WTC11 (cell line): ENCODE data around the gene NRG2.

ENCODE experiments used
- ATF1 ChIP-seq: sonication (generic); formaldehyde crosslinking; IDR thresholded peaks from 2 replicates; pipeline ENCODE4 v1.8.1; 2023; ENCODE audit warnings: mild to moderate bottlenecking, moderate library complexity, missing genetic modification reagents
- ETV6 ChIP-seq: sonication (generic); formaldehyde crosslinking; IDR thresholded peaks from 2 replicates; pipeline ENCODE4 v1.8.1; 2022; ENCODE audit warnings: mild to moderate bottlenecking, missing genetic modification reagents
- FOXK1 ChIP-seq: sonication (generic); formaldehyde crosslinking; IDR thresholded peaks from 2 replicates; pipeline ENCODE4 v1.8.0; 2022; ENCODE audit warnings: mild to moderate bottlenecking, moderate library complexity, missing genetic modification reagents
- FOXP1 ChIP-seq: sonication (generic); formaldehyde crosslinking; IDR thresholded peaks from 2 replicates; pipeline ENCODE4 v1.8.0; 2022; ENCODE audit warnings: missing genetic modification reagents, mild to moderate bottlenecking, moderate library complexity, borderline replicate concordance
- MLX ChIP-seq: sonication (generic); formaldehyde crosslinking; IDR thresholded peaks from 2 replicates; pipeline ENCODE4 v1.8.1; 2023; ENCODE audit warnings: mild to moderate bottlenecking, missing genetic modification reagents, moderate library complexity
- TF ChIP-seq, protein P1 (sequence below): fragments of 200-600 bp; IDR thresholded peaks from 2 replicates; pipeline ENCODE4 v1.8.0; 2022; ENCODE audit warnings: antibody characterized with exemption

- TF ChIP-seq, protein P1, sequence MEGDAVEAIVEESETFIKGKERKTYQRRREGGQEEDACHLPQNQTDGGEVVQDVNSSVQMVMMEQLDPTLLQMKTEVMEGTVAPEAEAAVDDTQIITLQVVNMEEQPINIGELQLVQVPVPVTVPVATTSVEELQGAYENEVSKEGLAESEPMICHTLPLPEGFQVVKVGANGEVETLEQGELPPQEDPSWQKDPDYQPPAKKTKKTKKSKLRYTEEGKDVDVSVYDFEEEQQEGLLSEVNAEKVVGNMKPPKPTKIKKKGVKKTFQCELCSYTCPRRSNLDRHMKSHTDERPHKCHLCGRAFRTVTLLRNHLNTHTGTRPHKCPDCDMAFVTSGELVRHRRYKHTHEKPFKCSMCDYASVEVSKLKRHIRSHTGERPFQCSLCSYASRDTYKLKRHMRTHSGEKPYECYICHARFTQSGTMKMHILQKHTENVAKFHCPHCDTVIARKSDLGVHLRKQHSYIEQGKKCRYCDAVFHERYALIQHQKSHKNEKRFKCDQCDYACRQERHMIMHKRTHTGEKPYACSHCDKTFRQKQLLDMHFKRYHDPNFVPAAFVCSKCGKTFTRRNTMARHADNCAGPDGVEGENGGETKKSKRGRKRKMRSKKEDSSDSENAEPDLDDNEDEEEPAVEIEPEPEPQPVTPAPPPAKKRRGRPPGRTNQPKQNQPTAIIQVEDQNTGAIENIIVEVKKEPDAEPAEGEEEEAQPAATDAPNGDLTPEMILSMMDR = no peak
- no peak for TF ChIP-seq ETV6 (CRISPR knock-in tag)
- no peak for TF ChIP-seq MLX (CRISPR knock-in tag)
- TF ChIP-seq ATF1 (CRISPR knock-in tag) = no peak
- no peak for TF ChIP-seq FOXP1 (CRISPR knock-in tag)
- no peak for TF ChIP-seq FOXK1
Measured at GRCh38 chr5:139870677-139871076, 172.4 kb downstream of the NRG2 start.
